Measurements from ENCODE around the gene TOPBP1. TPM values are rescaled to one million over a fixed set of nuclear protein-coding genes. Genes with fewer than 3 reads are reported as not detected.

Gene TOPBP1
- total and polyA plus RNA-seq, 2 experiments from 2014 or later: 15.8 to 42.2 TPM

- Mint-ChIP-seq H3K9me3 (peaks cover 10% of the 10 kb centered on the region; the same call in 2 of the 3 replicates), H3K36me3 (ENCODE audit: low read depth) (no peaks in the 10 kb centered on the region)
- H3K4me2 ChIP-seq: no peak overlapping the region
These were observed 36.2 kb upstream of the TOPBP1 start for GRCh38 chr3:133697960-133698359.

More at GRCh38 chr3:133697960-133698359, 36.2 kb upstream of the TOPBP1 start:
- no peak for TF ChIP-seq ZNF114 (CRISPR knock-in tag; IDR thresholded peaks at IDR 0.05)
- TF ChIP-seq POLR2AphosphoS5 (IDR thresholded peaks at IDR 0.05; ENCODE audit: low read depth): no peak
- TF ChIP-seq ETS1 (IDR thresholded peaks at IDR 0.05): no peak
- no peak for TF ChIP-seq JUNB (IDR thresholded peaks at IDR 0.05; ENCODE audit: unreplicated experiment)
- no peak for TF ChIP-seq STAT1 (IDR thresholded peaks at IDR 0.05; ENCODE audit: unreplicated experiment)
- TF ChIP-seq CREB1 (CRISPR knock-in tag; IDR thresholded peaks at IDR 0.05; ENCODE audit: low read depth): no peak
- TF ChIP-seq ZNF462 (CRISPR knock-in tag; IDR thresholded peaks at IDR 0.05): no peak
- no peak for TF ChIP-seq ZNF331 (CRISPR knock-in tag; IDR thresholded peaks at IDR 0.05; ENCODE audit: low read depth)
- no peak for TF ChIP-seq EZH2phosphoT487 (IDR thresholded peaks at IDR 0.05; ENCODE audit: unreplicated experiment)
- TF ChIP-seq EZH2 (IDR thresholded peaks at IDR 0.05; ENCODE audit: low read depth, unreplicated experiment): no peak
- no peak for TF ChIP-seq CTCF (conservative IDR thresholded peaks at IDR 0.05; ENCODE audit: low read depth in 2 of 2)
- no peak for TF ChIP-seq NANOG (IDR thresholded peaks at IDR 0.05; ENCODE audit: borderline replicate concordance)
- Mint-ChIP-seq H3K4me1 (no peaks in the 10 kb centered on the region), H3K27ac (no peak overlapping the region), H3K27me3 (ENCODE audit: insufficient read depth, low read depth, poor library complexity) (peaks cover 3% of the 10 kb centered on the region), H3K4me3 (no peak overlapping the region)
- DNase-seq (ENCODE audit: low spot score): no peak
- no peaks in the 10 kb centered on the region for H3K27me3 ChIP-seq (ENCODE audit: insufficient read depth)
- no peaks in the 10 kb centered on the region for H3K4me1 ChIP-seq (ENCODE audit: insufficient read depth)
- H2AFZ ChIP-seq: no peak overlapping the region
- H3K4me3 ChIP-seq: no peak overlapping the region
- no peak for ATAC-seq
- no peaks in the 10 kb centered on the region for H3K79me2 ChIP-seq (replicated peaks; ENCODE audit: insufficient read depth)
- H3K27ac ChIP-seq (ENCODE audit: low read depth): no peak overlapping the region
- H3F3A ChIP-seq (replicated peaks; ENCODE audit: low read depth): no peaks in the 10 kb centered on the region
- H3K36me3 ChIP-seq (ENCODE audit: insufficient read depth): no peaks in the 10 kb centered on the region
- H3K9me2 ChIP-seq (ENCODE audit: insufficient read depth): no peaks in the 10 kb centered on the region; the same call in 1 of the 2 replicates
- no peaks in the 10 kb centered on the region for H4K20me1 ChIP-seq (replicated peaks; ENCODE audit: insufficient read depth)
